VCaP (cell line): Measurements from ENCODE around the gene AKAP9.
"Not testable (repeated sequence)": the region's sequence is repeated elsewhere in the genome, so short reads cannot be mapped to it uniquely, and the experiment has no call there.

Experiments
- H3K27ac ChIP-seq: fragments of 450-650 bp; 2 replicates; pipeline ENCODE4 v1.5.1; 2017
- TF ChIP-seq, protein P1 (sequence below): fragments of 450-650 bp; conservative IDR thresholded peaks from 2 replicates; pipeline ENCODE4 v1.5.1; 2017; ENCODE audit warnings: mild to moderate bottlenecking, moderate library complexity

The AKAP9 gene

DNA sequence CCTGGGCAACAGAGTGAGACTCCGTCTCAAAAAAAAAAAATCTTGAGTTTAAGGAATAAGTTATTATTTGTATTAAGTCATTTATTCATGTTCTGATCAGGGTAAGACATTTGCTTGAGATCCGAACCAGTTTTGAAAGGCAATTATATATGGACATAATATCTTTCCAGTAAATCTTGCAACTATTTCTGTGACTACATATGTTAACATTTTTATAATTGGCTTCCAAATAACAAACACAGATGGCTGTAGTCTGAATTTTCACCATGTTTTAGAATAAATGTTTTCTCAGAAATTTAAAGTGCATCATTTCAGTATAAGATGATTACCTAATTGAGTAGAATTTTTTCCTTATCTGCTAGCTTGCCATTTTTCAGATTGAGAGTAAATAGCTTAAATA is 21.2 kb downstream of the AKAP9 start:
- TF ChIP-seq, protein P1, sequence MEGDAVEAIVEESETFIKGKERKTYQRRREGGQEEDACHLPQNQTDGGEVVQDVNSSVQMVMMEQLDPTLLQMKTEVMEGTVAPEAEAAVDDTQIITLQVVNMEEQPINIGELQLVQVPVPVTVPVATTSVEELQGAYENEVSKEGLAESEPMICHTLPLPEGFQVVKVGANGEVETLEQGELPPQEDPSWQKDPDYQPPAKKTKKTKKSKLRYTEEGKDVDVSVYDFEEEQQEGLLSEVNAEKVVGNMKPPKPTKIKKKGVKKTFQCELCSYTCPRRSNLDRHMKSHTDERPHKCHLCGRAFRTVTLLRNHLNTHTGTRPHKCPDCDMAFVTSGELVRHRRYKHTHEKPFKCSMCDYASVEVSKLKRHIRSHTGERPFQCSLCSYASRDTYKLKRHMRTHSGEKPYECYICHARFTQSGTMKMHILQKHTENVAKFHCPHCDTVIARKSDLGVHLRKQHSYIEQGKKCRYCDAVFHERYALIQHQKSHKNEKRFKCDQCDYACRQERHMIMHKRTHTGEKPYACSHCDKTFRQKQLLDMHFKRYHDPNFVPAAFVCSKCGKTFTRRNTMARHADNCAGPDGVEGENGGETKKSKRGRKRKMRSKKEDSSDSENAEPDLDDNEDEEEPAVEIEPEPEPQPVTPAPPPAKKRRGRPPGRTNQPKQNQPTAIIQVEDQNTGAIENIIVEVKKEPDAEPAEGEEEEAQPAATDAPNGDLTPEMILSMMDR, result no peak
- H3K27ac ChIP-seq, result no peak overlapping the region

DNA sequence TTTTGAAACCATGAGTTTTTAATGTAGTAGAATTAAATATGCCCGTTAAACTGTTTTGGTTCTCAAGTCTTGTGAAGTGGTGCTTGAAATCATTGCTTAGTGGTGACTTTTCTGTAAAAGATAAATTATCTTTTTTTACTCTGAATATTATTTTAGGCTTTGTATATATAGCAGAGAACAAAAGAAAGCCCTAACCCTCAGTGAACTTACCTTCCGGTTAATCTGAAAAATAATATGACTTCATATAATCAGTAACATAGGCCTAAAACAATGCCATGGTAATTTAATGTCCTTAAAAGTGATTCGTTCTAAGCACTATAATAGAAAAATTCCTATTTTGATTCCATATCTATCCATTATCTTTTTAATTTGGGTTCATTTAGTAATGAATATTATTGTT is 21.8 kb downstream of the AKAP9 start:
- H3K27ac ChIP-seq, result no peak overlapping the region

DNA sequence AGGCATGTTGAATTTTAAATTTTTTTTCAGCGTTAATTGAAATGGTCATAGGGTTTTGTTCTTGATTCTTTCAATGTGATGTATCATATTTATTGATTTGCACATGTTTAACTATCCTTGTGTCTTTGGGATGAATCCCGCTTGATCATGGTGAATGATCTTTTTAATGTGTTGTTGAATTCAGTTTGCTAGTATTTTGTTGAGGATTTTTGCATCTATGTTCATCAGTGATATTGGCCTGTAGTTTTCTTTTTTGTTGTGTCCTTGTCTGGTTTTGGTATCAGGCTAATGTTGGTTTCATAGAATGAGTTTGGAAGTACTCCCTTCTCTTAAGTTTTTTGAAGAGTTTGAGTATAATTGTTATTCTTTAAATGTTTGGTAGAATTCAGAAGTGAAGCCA is 26.9 kb downstream of the AKAP9 start:
- H3K27ac ChIP-seq, result not testable (repeated sequence)

More for the DNA sequence above, 21.8 kb downstream of the AKAP9 start:
- TF ChIP-seq, protein P1, result no peak

DNA sequence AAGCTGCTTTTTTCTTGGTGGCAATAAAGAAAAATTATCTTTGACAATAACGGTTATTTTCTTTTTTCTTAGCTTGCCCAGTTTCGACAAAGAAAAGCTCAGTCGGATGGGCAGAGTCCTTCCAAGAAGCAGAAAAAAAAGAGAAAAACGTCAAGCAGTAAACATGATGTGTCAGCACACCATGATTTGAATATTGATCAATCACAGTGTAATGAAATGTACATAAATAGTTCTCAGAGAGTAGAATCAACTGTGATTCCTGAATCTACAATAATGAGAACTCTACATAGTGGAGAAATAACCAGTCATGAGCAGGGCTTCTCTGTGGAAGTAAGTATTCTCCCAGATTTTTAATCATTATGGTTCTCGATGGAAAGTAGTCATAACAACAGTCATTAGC is 33.0 kb downstream of the AKAP9 start:
- H3K27ac ChIP-seq, result no peak overlapping the region

DNA sequence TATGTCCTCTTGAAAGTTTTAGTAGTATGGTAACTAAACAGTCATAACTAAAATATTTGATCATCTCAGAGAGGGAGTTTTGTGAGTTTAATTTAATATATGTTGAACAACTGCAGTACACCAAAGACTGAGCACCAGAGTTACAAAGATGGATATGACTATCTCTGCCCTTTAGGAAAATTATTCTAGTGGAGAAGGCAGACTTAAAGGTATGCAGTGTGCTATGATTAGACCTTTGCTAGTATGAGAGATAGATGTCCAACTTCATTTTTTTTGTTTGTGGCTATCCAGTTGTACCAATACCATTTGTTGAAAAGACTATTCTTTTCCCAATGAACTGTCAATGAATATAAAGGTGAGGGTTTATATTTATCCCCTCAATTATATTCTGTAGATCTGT is 33.4 kb downstream of the AKAP9 start:
- TF ChIP-seq, protein P1, result no peak
- no peak overlapping the region for H3K27ac ChIP-seq

More for the DNA sequence above, 33.0 kb downstream of the AKAP9 start:
- TF ChIP-seq, protein P1, result no peak

DNA sequence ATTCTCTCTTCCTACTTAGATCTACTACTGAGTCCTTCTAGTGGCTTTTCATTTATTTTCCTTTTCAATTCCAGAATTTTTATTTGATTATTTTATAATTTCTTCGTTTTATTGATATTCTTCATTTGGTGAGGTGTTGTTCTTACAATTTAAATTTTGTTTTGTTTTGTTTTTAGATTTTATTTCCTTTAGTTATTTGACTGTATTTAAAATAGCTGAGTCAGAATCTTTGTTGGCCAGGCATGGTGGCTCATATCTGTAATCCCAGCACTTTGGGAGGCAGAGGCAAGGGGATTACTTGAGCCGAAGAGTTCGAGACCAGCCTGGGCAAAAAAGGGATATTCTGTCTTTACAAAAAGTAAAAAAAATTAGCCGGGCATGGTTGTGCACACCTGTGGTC is 36.1 kb downstream of the AKAP9 start:
- TF ChIP-seq, protein P1, result no peak
- H3K27ac ChIP-seq, result no peak overlapping the region

DNA sequence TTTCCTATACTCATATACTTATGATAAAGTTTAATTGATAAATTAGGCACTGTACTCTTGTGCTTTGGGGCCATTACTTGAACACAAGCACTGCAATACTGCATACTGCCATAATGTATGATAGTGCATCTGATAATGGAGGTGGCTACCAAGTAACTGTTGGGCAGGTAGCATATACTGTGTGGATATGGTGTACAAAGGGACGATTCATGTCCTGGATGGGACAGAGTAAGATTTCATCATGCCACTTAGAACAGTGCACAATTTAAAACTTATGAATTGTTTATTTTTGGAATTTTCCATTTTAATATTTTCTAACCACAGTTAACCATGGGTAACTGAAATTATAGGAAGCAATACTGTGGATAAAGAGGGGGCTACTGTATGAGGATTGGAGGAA is 38.9 kb downstream of the AKAP9 start:
- H3K27ac ChIP-seq, result no peak overlapping the region
- TF ChIP-seq, protein P1, result no peak

DNA sequence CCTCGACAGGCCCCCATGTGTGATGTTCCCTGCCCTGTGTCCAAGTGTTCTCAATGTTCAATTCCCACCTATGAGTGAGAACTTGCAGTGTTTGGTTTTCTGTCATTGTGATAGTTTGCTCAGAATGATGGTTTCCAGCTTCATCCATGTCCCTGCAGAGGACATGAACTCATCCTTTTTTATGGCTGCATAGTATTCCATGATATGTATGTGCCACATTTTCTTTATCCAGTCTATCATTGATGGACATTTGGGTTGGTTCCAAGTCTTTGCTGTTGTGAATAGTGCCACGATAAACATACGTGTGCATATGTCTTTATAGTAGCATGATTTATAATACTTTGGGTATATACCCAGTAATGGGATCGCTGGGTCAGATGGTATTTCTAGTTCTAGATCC is 41.7 kb downstream of the AKAP9 start:
- H3K27ac ChIP-seq, result not testable (repeated sequence)

DNA sequence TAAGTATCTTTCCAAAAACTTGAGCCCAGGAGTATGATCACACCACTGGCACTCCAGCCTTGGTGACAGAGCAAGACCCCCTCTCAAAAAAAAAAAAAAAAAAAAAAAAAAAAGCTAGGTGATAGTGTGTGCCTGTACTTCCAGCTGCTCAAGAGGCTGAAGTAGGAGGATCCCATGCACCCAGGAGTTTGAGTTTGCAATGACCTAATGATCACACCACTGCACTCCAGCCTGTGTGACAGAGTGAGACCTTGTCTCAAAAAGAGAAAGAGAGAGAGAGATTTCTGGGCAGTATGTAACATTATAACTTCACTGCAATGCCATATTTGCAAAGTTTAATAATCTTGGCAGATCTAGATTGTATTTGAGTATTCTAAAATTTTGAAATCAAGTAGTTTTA is 47.6 kb downstream of the AKAP9 start:
- TF ChIP-seq, protein P1, result no peak
- no peak overlapping the region for H3K27ac ChIP-seq
